Stimulated activated CD4-positive, alpha-beta T cell treated with anti-CD3 and anti-CD28 coated beads, Interleukin-1b, Interleukin-23, amount 100 ng/mL, for 24 hours (primary cell): ENCODE results near the gene SPRYD4.
"Not testable (repeated sequence)": the region's sequence is repeated elsewhere in the genome, so short reads cannot be mapped to it uniquely, and the experiment has no call there.

Experiments
- DNase-seq, 4 experiments: peaks; one replicate each; pipeline ENCODE4 v3.0.0-alpha.2; 2020; ENCODE audit warnings: low read depth in 4 of 4, low spot score in 1 of 4

The SPRYD4 gene

GRCh38 chr12:56476143-56476542 lies 7.8 kb downstream of the SPRYD4 start:
- no peak for DNase-seq

- no peak for DNase-seq
These were observed 8.6 kb downstream of the SPRYD4 start for GRCh38 chr12:56476972-56477432.

- no peak for DNase-seq
These were observed 9.3 kb downstream of the SPRYD4 start for GRCh38 chr12:56477521-56478225.

DNA sequence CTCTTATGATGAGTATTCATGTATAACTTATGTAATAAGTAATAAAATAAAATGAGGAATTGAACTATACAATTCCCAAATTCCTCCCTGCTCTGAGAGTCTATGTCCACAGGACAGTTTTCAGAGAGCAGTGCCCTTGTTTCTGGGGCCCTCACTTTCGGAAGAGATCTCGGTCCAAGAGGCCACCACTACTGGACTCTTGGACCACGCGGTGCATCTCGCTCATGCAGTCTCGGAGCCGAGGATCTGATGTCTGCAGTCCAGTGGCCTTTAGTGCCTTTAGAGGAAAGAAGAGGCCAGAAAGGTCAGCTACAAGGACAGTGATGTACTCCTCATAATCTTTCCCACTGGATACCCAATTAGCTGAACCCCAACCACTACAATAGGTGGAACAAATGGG lies 11.2 kb downstream of the SPRYD4 start:
- no peak for DNase-seq

- DNase-seq, result no peak
These were observed 16.2 kb downstream of the SPRYD4 start for GRCh38 chr12:56484566-56484965.

- DNase-seq, result no peak
These were observed 18.3 kb downstream of the SPRYD4 start for GRCh38 chr12:56486694-56487093.

DNA sequence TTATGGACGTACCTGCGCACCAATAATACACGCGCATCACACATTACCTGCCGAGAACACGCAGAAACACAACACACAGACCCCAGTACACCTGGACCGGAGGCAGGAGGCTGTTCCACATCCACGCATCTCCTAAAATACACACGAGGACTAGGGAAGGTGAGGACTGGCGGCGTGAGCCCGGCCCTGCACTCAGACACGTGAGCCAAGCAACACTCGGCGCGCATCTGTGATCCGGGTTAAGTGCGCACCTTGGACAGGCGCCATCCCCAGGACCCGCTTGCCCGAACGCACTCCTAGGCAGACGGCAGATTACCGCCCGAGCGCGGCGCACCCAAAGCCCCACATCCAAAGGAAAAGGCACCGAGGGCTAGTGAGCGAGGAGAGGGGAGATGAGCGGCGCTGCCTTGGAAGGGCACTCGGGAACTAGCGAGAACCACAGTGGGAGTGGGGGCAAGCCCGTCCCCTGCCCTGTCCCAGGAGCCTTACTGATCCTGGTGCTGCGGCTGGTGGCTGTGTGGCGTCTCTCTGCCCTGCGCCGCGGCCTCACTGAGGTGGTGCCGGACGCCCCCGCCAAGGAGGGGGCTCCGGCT lies 19.2 kb downstream of the SPRYD4 start:
- no peak for DNase-seq

- DNase-seq, result peak in 3 of 4 experiments; percentile 36 to 54 (median 44)
These were observed 19.9 kb downstream of the SPRYD4 start, which contains the start of gene GLS2 for GRCh38 chr12:56488041-56488955. Gene GLS2 (minus strand): TSS chr12:56488161. CDS start chr12:56488118, 43 bp downstream.

DNA sequence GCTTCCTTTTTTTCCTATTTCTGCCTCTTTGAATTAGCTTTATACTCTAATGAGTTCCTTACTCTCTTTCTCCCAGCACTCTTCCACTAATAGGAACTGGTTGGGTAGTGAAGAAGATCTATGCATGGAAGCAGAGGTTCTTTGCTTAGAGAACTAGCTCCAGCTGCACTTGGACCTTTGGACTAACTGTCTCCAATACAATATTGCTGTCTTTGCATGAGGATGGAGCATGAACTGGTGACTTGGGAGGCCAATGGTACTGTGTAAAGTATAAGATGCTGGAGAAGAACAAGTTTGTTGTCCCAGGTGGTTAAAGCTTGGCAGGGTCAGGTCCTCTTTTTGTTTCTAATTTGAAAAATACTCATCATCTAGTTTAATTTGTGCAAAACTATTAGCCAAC lies 22.0 kb downstream of the SPRYD4 start:
- no peak for DNase-seq

DNA sequence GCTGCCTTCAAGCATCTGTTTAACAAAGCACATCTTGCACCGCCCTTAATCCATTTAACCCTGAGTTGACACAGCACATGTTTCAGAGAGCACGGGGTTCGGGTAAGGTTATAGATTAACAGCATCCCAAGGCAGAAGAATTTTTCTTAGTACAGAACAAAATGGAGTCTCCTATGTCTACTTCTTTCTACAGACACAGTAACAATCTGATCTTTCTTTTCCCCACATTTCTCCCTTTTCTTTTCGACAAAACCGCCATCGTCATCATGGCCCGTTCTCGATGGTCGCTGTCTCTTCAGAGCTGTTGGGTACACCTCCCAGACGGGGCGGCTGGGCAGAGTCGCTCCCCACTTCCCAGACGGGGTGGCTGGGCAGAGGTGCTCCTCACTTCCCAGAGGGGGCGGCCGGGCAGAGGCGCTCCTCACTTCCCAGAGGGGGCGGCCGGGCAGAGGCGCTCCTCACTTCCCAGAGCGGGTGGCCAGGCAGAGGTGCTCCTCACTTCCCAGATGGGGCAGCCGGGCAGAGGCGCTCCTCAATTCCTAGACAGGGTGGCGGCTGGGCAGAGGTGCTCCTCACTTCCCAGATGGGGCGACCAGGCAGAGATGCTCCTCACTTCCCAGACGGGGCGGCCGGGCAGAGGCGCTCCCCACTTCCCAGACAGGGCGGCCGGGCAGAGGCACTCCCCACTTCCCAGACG lies 25.2 kb downstream of the SPRYD4 start:
- DNase-seq, result not testable (repeated sequence)

GRCh38 chr12:56494106-56494415 lies 25.7 kb downstream of the SPRYD4 start:
- DNase-seq, result not testable (repeated sequence)

GRCh38 chr12:56494481-56494880 lies 26.1 kb downstream of the SPRYD4 start:
- not testable (repeated sequence) for DNase-seq

GRCh38 chr12:56496704-56497103 lies 28.3 kb downstream of the SPRYD4 start:
- peak in 3 of 4 experiments; percentile 36 to 46 (median 45) for DNase-seq

GRCh38 chr12:56498126-56498902 lies 29.9 kb downstream of the SPRYD4 start:
- DNase-seq, result not testable (repeated sequence)

DNA sequence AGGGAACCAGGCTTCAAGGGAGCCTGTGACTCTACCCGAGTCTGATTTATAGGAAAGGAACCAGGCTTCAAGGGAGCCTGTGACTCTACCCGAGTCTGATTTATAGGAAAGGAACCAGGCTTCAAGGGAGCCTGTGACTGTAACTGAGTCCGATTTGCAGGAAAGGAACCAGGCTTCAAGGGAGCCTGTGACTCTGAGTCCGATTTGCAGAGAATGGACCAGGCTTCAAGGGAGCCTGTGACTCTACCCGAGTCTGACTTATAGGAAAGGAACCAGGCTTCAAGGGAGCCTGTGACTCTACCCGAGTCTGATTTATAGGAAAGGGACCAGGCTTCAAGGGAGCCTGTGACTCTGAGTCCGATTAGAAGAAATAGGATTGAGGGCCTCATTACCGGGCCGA lies 31.1 kb downstream of the SPRYD4 start:
- DNase-seq, result not testable (repeated sequence)

DNA sequence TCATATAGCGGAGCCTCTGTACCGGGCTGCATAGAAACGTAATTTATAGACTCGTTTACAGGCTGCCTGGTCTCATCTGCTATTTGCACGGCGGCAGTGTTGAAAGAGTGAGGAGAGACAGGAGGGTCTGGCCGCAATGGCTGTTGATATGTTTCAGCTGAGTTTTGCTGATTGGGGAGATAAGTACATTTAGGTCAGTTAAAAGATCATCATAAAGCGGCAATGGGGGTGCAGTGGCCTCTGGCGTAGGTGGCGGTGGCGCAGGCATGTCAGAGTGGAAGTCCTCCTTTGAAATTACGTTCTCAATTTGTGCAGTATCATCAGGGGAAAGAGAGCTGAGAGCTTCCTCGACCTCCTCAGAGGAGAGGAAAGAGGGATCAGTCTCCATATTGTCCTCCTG lies 31.5 kb downstream of the SPRYD4 start:
- not testable (repeated sequence) for DNase-seq

DNA sequence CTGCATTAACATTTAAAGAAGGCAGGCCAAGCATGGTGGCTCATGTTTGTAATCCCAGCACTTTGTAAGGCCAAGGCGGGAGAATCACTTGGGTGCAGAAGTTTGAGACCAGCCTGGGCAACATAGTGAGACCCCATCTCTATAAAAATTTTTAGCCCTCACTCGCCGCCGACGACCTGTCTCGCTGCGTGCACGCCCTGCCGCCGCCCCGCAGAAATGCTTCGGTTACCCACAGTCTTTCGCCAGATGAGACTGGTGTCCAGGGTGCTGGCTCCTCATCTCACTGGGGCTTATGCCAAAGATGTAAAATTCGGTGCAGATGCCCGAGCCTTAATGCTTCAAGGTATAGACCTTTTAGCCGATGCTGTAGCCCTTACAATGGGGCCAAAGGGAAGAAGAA lies 42.4 kb downstream of the SPRYD4 start:
- no peak for DNase-seq

GRCh38 chr12:56514014-56514318 lies 45.6 kb downstream of the SPRYD4 start:
- DNase-seq, result not testable (repeated sequence)

- DNase-seq, result no peak
These were observed 49.5 kb downstream of the SPRYD4 start for GRCh38 chr12:56517854-56518253.

GRCh38 chr12:56518570-56518969 lies 50.2 kb downstream of the SPRYD4 start:
- no peak for DNase-seq

DNA sequence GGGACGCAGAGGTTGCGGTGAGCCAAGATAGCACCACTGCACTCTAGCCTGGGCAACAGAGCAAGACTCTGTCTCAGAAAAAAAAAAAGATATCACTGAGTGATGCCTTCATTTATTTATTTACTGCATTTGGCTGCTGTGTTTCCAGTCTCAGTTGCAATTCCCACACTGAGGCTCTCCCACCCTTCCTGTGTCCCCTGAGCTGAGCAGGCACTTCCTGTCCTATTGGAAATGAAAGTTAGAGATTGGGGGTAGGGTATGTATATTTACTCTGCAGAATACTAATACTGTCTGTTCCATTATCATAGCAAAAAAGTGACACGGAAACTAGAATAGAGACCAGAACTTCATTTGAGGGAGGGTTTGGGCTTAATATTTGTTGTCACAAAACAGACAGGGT lies 51.7 kb downstream of the SPRYD4 start:
- DNase-seq, result no peak
